SK-N-SH treated with all-trans-retinoic acid at 6 μM for 48 hours (cell line): ENCODE measurements around the gene LSM12.

Experiments used
- ARNTL ChIP-seq: fragments of 450-650 bp; formaldehyde crosslinking; IDR thresholded peaks from 2 replicates; pipeline ENCODE4 v1.5.0; 2020; ENCODE audit warnings: low read depth, mild to moderate bottlenecking, moderate library complexity, borderline replicate concordance
- CSDC2 ChIP-seq: fragments of 250-450 bp; sonication (Bioruptor Pico); IDR thresholded peaks from 2 replicates; pipeline ENCODE4 v1.5.0; 2020; ENCODE audit warnings: mild to moderate bottlenecking, moderate library complexity
- OSR1 ChIP-seq: fragments of 250-450 bp; sonication (Bioruptor Pico); IDR thresholded peaks from 2 replicates; pipeline ENCODE4 v1.8.0; 2022; ENCODE audit warnings: moderate library complexity, mild to moderate bottlenecking, inconsistent platforms
- PATZ1 ChIP-seq: fragments of 250-450 bp; sonication (Bioruptor Pico); IDR thresholded peaks from 2 replicates; pipeline ENCODE4 v1.8.0; 2020; ENCODE audit warnings: mild to moderate bottlenecking, moderate library complexity, borderline replicate concordance
- RARB ChIP-seq: fragments of 250-450 bp; sonication (Bioruptor Pico); IDR thresholded peaks from 2 replicates; pipeline ENCODE4 v1.8.0; 2021; ENCODE audit warnings: mild to moderate bottlenecking, moderate library complexity
- ZC3H10 ChIP-seq: fragments of 250-450 bp; sonication (Bioruptor Pico); IDR thresholded peaks from 2 replicates; pipeline ENCODE4 v1.5.1; 2021; ENCODE audit warnings: mild to moderate bottlenecking, moderate library complexity
- ZFP30 ChIP-seq: fragments of 450-650 bp; formaldehyde crosslinking; IDR thresholded peaks from 2 replicates; pipeline ENCODE4 v1.5.0; 2022; ENCODE audit warnings: mild to moderate bottlenecking, moderate library complexity
- ZNF70 ChIP-seq: fragments of 450-650 bp; formaldehyde crosslinking; IDR thresholded peaks from 2 replicates; pipeline ENCODE4 v1.5.0; 2020; ENCODE audit warnings: mild to moderate bottlenecking, moderate library complexity
- ZNF8 ChIP-seq: fragments of 450-650 bp; formaldehyde crosslinking; IDR thresholded peaks from 2 replicates; pipeline ENCODE4 v1.5.0; 2020; ENCODE audit warnings: mild to moderate bottlenecking, moderate library complexity
- TF ChIP-seq, protein P1 (sequence below): fragments of 250-450 bp; sonication (Bioruptor Pico); IDR thresholded peaks from 2 replicates; pipeline ENCODE4 v1.5.1; 2020; ENCODE audit warnings: low read depth, mild to moderate bottlenecking, moderate library complexity

DNA sequence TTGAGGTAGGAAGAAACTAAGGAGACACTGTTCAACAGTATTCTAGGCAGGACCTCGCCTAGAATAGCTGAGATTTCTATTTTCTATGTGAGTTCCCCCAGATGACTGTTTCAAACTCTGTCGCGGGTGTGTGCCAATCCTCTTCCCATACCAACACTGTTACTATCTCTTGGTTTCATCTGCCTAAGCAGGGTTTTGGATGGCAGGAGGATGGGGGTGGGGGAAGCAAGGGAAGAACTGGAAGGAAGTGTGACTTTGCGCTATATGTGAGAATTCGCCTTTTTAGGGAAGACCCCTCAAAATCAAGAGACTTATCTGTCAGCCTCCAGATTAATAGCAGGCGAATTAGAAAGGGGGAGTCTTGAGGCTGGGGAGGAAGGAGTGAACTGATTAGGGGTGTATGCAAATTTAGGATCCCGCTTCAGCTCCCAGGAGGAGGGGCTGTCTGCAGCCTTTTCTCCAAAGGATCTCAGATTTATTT is 3.5 kb upstream of the LSM12 start:
- TF ChIP-seq ZNF8 (CRISPR knock-in tag) (no peak), PATZ1 (CRISPR knock-in tag) (no peak), CSDC2 (CRISPR knock-in tag) (no peak), ZFP30 (no peak), RARB (CRISPR knock-in tag) (no peak), ZC3H10 (no peak), OSR1 (CRISPR knock-in tag) (no peak), ZNF70 (CRISPR knock-in tag) (no peak), ARNTL (CRISPR knock-in tag) (no peak)
- TF ChIP-seq, protein P1, sequence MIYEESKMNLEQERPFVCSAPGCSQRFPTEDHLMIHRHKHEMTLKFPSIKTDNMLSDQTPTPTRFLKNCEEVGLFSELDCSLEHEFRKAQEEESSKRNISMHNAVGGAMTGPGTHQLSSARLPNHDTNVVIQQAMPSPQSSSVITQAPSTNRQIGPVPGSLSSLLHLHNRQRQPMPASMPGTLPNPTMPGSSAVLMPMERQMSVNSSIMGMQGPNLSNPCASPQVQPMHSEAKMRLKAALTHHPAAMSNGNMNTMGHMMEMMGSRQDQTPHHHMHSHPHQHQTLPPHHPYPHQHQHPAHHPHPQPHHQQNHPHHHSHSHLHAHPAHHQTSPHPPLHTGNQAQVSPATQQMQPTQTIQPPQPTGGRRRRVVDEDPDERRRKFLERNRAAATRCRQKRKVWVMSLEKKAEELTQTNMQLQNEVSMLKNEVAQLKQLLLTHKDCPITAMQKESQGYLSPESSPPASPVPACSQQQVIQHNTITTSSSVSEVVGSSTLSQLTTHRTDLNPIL = no peak
